Esophagus squamous epithelium (tissue), 4 donors: ENCODE results near the gene GPD1L.

Experiments used
- CTCF ChIP-seq, 6 experiments: fragments of 450-650 bp in 4 of 6; fragments of 200-600 bp in 2 of 6; sonication (generic) in 2 of 6; IDR thresholded peaks; one replicate each; pipeline ENCODE4 v1.5.1; 2016 to 2019; ENCODE audit warnings: antibody characterized with exemption in 6 of 6, mild to moderate bottlenecking in 4 of 6, moderate library complexity in 4 of 6
- POLR2A ChIP-seq, 4 donors: fragments of 450-650 bp; IDR thresholded peaks; one replicate each; pipeline ENCODE4 v1.6.1; 2017; ENCODE audit warnings: antibody characterized with exemption in 4 of 4, mild to moderate bottlenecking in 4 of 4, moderate library complexity in 3 of 4

GRCh38 chr3:32172420-32172819 is 66.0 kb downstream of the GPD1L start:
- TF ChIP-seq POLR2A (IDR thresholded peaks at IDR 0.05) (no peak), CTCF (IDR thresholded peaks at IDR 0.05) (no peak)
